Amniotic stem cell (primary cell): ENCODE data around the gene CD300C.
"Not testable (repeated sequence)": the region's sequence is repeated elsewhere in the genome, so short reads cannot be mapped to it uniquely, and the experiment has no call there.

Experiments used
- DNase-seq: peaks from one replicate; lab custom pipeline; 2025; lab: John Stamatoyannopoulos, UW

CD300C gene

GRCh38 chr17:74512624-74513091, 33.3 kb downstream of the CD300C start:
- DNase-seq = no peak

DNA sequence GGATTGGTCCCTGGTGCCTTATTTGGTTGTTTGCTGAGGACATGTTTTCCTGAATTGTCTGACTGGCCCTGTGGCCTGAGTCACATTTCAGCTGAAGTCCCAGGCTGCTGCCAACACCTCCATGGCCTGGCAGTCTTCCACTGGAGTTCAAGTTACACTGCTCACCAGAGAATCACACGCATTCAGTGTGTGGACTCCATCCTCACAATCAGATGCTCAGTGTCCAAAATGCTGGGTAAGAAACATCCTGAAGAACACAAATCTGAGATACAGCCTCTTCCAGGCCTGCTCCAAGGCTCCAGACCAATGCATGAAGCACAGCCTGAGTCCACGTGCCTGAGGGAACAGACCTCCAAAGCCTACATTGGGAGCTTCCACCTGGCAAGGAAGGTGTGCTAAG, 33.9 kb downstream of the CD300C start:
- DNase-seq = no peak

DNA sequence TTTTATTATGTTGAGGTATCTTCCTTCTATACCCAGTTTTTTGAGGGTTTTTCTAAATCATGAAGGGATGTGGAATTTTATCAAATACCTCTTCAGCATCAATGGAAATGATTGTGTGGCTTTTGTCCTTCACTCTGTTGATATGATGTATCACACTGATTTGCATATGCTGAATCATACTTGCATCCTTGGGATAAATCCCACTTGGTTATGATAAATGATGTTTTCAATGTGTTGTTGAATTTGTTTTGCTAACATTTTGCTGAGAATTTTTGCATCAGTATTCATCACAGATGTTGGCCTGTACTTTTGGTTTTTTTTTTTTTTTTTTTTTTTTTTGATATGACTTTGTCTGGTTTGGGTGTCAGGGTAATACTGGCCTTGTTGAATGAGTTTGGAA, 37.8 kb downstream of the CD300C start:
- DNase-seq = no peak

DNA sequence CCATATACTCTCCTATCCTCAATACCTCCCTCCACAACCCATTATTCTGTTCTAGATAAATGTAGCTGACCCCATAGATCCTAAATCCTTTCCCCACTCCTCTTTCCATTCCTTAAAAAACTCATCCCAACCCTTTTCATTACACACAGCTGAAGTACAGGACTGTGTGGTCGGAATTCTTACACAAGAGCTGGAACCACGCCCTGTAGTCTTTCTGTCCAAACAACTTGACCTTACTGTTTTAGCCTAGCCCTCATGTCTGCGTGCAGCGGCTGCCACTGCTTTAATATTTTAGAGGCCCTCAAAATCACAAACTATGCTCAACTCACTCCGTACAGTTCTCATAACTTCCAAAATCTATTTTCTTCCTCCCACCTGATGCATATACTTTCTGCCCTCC, 42.0 kb downstream of the CD300C start:
- not testable (repeated sequence) for DNase-seq

DNA sequence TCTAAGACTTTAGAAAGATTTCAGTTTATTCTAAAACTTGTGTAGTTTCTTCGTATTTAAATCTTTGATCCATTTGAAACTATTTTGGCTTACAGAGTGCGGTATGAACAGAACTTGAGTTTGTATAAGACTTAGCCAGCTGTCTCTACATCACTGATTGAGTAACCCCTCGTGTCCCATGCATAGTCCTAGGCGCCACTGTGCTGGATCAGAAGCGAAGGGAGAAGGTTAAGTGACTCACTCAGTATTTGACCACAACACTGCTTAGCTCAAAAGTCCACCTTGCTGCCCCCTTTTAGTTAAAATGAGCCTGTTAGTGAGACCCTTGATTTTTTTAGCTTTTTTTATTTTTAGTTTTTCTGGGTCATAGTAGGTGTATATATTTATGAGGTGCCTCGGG, 43.1 kb downstream of the CD300C start:
- DNase-seq = no peak

DNA sequence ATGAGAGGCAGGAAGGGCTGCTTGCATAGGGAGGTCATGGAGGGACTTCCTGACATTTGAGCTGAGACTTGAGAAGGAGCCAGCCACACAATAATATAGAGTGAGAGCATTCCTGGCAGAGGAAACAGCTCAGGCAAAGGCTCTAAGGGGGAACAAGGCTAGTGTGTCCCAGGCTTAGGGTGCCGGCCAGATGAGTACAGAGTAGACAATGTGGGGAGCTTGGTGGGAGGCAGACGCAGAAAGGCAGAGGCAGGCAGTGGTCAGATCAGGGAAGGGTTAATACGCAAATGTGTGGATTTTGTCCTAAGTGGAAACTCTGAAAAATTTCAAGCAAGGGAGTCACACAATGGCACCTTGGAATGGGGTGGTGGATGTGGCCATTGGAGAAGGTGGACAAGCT, 45.9 kb downstream of the CD300C start:
- DNase-seq = no peak

DNA sequence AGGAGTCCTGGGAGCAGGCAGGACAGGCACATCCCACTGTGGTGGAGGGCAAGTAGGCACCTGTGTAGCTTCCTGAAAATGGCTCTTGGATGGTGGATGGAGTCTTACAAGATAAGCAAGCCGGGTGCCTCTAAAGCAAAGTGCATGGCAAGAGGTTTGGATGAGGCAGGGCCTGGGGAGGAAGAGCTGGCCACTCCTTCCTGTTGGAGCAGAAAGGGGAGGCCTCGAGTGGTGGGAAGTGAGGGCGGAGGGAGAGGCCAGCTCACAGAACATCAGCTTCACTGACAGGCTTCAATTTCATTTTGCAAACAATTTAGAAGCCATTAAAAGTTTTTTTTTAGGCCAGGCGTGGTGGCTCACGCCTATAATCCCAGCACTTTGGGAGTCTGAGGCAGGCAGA, 48.4 kb downstream of the CD300C start:
- DNase-seq = no peak

DNA sequence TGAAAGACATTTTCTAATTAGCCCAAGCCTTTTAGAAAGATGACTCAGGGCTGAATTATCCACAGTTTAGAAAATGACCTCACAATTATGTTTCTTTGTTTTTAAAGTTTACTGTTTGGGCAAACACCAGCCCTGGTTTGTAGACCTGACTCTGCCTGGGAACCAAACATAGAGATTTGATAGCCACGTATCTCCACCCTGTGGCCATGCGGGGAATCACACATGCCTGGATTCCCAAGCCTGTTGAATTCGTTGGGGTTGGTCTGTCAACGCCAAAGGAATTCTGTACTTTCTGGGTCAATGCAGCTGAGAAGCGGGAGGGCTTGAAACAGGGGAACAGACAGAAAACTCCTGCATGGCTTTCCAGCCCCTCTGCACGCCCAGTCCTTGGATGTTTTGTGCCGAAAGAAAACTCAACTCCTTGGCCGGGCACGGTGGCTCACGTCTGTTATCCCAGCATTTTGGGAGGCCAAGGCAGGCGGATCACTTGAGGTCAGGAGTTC, 52.5 kb downstream of the CD300C start:
- no peak for DNase-seq

DNA sequence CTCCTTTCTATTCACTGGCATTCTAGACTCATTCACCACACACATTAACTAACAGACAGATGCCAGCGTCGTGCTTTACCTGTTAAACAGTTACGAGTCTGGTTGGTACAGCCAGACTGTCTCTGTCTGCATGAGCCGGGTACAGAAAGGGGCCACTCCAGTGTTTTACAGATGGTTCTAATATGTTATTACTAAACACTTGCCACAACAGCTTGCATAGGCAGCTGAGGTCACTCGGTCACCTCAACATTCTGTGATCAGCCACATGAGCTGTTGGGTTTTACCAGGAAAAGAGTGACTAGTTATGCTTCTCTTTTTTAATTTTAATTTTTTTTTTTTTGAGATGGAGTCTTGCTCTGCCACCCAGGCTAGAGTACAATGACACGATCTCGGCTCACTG, 54.3 kb downstream of the CD300C start:
- no peak for DNase-seq
